Measurements from ENCODE around the gene INSYN2B. TPM values are rescaled to one million over a fixed set of nuclear protein-coding genes. Genes with fewer than 3 reads are reported as not detected.

The INSYN2B gene
- total RNA-seq, 4 donors from 2014 or later = 0.16 to 0.34 TPM; not detected in 2

GRCh38 chr5:169958278-169958677, 22.0 kb downstream of the INSYN2B start:
- TF ChIP-seq CTCF (IDR thresholded peaks at IDR 0.05; ENCODE audit: low read depth) = no peak

DNA sequence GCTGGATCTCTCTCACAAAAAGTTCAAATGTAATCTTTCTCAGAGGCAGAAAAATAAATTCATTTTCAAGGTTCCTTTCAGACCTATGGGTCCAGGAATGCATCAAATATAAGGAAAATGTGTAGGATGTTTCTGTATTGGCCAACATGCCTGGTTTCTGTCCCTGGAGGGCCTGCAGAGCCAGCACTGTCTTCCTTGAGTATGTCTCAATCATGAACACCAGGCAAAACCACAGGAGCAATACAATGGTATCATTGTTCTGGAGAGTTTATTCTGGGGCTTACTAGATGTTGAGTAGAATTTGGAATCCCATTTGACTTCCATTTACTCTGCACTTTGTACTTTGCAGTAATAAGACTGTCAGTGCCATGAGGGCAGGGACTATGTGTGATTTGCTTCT, 23.5 kb downstream of the INSYN2B start:
- TF ChIP-seq CTCF (IDR thresholded peaks at IDR 0.05; ENCODE audit: low read depth) = no peak

DNA sequence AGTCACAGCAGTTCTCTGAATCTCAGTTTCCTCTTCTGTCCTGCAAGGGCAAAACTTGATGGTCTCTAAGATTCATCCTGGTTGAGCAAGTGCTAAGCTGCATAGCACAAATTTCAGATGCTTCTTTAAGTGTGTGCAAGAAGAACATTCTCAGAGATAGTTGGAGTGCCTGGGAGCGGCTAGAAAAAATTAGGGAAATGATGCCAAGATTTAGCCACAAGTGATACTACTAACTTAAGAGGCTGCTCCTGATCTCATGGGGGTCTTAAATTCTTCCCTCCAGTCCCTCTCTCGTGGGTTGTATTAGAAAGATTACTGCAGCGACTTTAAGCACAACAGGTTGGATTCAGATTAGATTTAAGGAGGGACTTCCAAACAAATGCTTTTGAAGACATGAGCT, 24.2 kb downstream of the INSYN2B start:
- TF ChIP-seq CTCF (IDR thresholded peaks at IDR 0.05; ENCODE audit: low read depth) = no peak

- TF ChIP-seq CTCF (IDR thresholded peaks at IDR 0.05; ENCODE audit: low read depth) = no peak
Measured at GRCh38 chr5:169954786-169955185, 25.5 kb downstream of the INSYN2B start.

GRCh38 chr5:169950333-169950732, 30.0 kb downstream of the INSYN2B start:
- TF ChIP-seq CTCF (IDR thresholded peaks at IDR 0.05; ENCODE audit: low read depth) = no peak

GRCh38 chr5:169946743-169947295, 33.5 kb downstream of the INSYN2B start:
- no peak for TF ChIP-seq CTCF (IDR thresholded peaks at IDR 0.05; ENCODE audit: low read depth)

GRCh38 chr5:169945831-169946261, 34.4 kb downstream of the INSYN2B start:
- no peak for TF ChIP-seq CTCF (IDR thresholded peaks at IDR 0.05; ENCODE audit: low read depth)

Data from subcutaneous adipose tissue (tissue), 4 donors.